ENCODE data around the gene ATP8A1.

GRCh38 chr4:42470023-42470422 lies 186.9 kb downstream of the ATP8A1 start:
- TF ChIP-seq EZH2phosphoT487 (IDR thresholded peaks at IDR 0.05; ENCODE audit: borderline replicate concordance, low read depth, low read length), result no peak
- TF ChIP-seq, protein P1, sequence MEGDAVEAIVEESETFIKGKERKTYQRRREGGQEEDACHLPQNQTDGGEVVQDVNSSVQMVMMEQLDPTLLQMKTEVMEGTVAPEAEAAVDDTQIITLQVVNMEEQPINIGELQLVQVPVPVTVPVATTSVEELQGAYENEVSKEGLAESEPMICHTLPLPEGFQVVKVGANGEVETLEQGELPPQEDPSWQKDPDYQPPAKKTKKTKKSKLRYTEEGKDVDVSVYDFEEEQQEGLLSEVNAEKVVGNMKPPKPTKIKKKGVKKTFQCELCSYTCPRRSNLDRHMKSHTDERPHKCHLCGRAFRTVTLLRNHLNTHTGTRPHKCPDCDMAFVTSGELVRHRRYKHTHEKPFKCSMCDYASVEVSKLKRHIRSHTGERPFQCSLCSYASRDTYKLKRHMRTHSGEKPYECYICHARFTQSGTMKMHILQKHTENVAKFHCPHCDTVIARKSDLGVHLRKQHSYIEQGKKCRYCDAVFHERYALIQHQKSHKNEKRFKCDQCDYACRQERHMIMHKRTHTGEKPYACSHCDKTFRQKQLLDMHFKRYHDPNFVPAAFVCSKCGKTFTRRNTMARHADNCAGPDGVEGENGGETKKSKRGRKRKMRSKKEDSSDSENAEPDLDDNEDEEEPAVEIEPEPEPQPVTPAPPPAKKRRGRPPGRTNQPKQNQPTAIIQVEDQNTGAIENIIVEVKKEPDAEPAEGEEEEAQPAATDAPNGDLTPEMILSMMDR (conservative IDR thresholded peaks at IDR 0.05; ENCODE audit: low read length), result no peak
